Coronary artery (tissue), 2 donors: Measurements from ENCODE around the gene SERBP1.

ENCODE experiments used
- DNase-seq: peaks from one replicate; pipeline ENCODE4 v3.0.0-alpha.2; 2017; ENCODE audit warnings: low spot score
- H3K27ac ChIP-seq, 2 donors: fragments of 200-600 bp; sonication (generic); one replicate each; pipeline ENCODE4 v1.5.1; 2016 to 2019
- H3K4me3 ChIP-seq: fragments of 200-600 bp; sonication (generic); 2 replicates; pipeline ENCODE4 v1.5.1; 2016; ENCODE audit warnings: mild to moderate bottlenecking, moderate library complexity
- TF ChIP-seq, protein P1 (sequence below): fragments of 200-600 bp; sonication (generic); IDR thresholded peaks from one replicate; pipeline ENCODE4 v1.5.1; 2019; ENCODE audit warnings: antibody characterized with exemption

The SERBP1 gene

GRCh38 chr1:67430358-67431155 is at the start of gene SERBP1:
TSS of gene SERBP1 (minus strand) at chr1:67430402. CDS start at chr1:67430300, 102 bp downstream.
- peak; percentile 95 for DNase-seq
- H3K4me3 ChIP-seq, result peak within 1 kb of the TSS; percentile 92
- TF ChIP-seq, protein P1, sequence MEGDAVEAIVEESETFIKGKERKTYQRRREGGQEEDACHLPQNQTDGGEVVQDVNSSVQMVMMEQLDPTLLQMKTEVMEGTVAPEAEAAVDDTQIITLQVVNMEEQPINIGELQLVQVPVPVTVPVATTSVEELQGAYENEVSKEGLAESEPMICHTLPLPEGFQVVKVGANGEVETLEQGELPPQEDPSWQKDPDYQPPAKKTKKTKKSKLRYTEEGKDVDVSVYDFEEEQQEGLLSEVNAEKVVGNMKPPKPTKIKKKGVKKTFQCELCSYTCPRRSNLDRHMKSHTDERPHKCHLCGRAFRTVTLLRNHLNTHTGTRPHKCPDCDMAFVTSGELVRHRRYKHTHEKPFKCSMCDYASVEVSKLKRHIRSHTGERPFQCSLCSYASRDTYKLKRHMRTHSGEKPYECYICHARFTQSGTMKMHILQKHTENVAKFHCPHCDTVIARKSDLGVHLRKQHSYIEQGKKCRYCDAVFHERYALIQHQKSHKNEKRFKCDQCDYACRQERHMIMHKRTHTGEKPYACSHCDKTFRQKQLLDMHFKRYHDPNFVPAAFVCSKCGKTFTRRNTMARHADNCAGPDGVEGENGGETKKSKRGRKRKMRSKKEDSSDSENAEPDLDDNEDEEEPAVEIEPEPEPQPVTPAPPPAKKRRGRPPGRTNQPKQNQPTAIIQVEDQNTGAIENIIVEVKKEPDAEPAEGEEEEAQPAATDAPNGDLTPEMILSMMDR, result no peak
- peak within 1 kb of the TSS; percentile 97 to 98 for H3K27ac ChIP-seq

DNA sequence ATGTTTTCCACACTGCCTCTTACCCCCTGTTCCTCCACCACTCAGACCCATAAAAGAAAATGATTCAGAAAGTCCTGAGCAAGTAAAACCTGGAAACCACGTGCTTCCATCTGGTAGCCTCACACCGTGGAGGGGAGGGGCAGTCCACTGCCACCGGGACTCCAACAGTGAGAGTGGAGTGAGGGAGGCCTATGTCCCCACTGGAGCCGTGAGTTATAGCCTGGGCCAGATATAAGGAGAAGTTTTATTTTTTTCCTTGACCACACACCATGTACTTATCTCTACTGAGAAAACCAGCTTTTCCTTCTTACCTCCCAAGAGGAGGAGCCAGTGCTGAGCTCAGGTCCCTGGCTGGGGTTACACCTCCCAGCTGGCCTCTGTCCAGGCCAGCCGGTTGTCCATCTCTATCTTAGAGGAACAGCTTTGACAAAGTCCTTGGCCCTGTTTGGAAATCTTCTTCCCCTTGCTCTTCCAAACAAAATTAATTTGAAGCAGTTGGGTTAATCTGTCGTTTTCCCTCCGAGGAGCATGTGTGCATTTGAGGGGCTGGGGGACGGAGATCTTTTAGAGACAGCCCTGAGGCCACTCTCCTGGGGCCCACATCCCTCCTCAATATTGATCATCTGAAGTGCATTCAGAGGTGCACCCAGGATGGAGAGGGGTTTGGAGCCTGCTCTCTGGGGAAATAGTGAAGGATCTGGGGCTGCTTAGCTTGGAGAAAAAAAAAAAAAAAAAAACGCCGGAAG is 49.1 kb upstream of the SERBP1 start:
- no peak overlapping the region for H3K4me3 ChIP-seq
- no peak for DNase-seq
- TF ChIP-seq, protein P1, result no peak
- H3K27ac ChIP-seq, result no peak overlapping the region

DNA sequence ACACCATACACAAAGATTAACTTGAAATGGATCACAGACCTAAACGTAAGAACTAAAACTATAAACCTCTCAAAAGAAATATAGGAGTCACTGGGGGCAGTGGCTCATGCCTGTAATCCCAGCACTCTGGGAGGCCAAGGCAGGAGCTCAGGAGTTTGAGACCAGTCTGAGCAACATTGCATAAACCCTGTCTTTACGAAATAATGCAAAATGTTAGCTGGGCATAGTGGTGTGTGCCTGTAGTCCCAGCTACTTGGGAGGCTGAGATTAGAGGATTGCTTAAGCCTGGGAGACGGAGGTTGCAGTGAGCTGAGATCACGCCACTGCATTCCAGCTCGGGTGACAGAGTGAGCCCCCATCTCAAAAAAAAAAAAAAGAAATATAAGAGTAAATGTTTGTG is 46.7 kb upstream of the SERBP1 start:
- DNase-seq, result no peak
- H3K4me3 ChIP-seq, result no peak overlapping the region
- no peak overlapping the region for H3K27ac ChIP-seq
- TF ChIP-seq, protein P1, result no peak

- H3K4me3 ChIP-seq, result no peak overlapping the region
- no peak for DNase-seq
- H3K27ac ChIP-seq, result no peak overlapping the region
- TF ChIP-seq, protein P1, result no peak
Measured at GRCh38 chr1:67476006-67476482, 45.8 kb upstream of the SERBP1 start.

DNA sequence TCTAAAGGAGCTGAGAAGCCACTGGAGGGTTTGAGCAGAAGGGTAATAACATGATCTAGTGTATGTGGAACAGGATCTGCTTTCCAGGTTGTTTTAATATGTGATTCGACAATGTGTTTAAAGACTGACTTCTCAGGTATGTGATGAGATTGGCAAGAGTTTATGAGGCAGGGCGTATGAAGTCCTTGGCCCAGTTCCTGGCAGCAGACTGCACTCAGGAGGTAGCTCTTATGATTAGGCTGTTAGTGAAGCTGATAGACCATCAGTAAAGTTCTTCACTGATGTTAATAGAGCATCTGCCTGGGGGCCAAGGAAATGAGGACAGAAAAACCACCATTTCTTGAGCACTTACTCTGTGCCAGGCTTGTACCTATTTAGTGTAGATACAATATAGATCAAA is 41.9 kb upstream of the SERBP1 start:
- Histone ChIP-seq H3K27ac (no peak overlapping the region), H3K4me3 (no peak overlapping the region)
- TF ChIP-seq, protein P1, result no peak
- no peak for DNase-seq

GRCh38 chr1:67469431-67469830 is 39.2 kb upstream of the SERBP1 start:
- no peak for DNase-seq
- TF ChIP-seq, protein P1, result no peak
- Histone ChIP-seq H3K27ac (no peak overlapping the region), H3K4me3 (no peak overlapping the region)
